CD4-positive, alpha-beta T cell (primary cell): ENCODE measurements around the gene SYPL1. TPM values are rescaled to one million over a fixed set of nuclear protein-coding genes. Genes with fewer than 3 reads are reported as not detected.

Experiments
- ATAC-seq: fragments of 200-7000 bp; cut with Tn5 transposase; one replicate; pipeline ENCODE4 v1.10.0; 2022; ENCODE audit warnings: mild to moderate bottlenecking; ENCODE audit not compliant: poor library complexity
- CTCF ChIA-PET: fragments of 350-600 bp; sonication (Branson Sonifier 250); formaldehyde crosslinking; loops from one replicate; lab custom pipeline; 2021; ENCODE audit warnings: antibody characterized with exemption, inconsistent platforms; lab: Charles Lee
- POLR2A ChIA-PET: fragments of 350-600 bp; sonication (Branson Sonifier 250); formaldehyde crosslinking; loops from one replicate; lab custom pipeline; 2021; ENCODE audit warnings: antibody characterized with exemption, inconsistent platforms; lab: Charles Lee
- DNase-seq, 14 experiments: peaks; one replicate each; pipeline ENCODE4 v3.0.0-alpha.2; 2013 to 2020; ENCODE audit warnings: mixed read lengths in 2 of 14
- H3K27ac ChIP-seq, 2 donors: one replicate each; pipeline versions ENCODE4 v1.5.1 to v1.7.0; 2013; ENCODE audit warnings: low read length in 2 of 2, low read depth in 1 of 2, mild to moderate bottlenecking in 1 of 2
- H3K27me3 ChIP-seq, 2 experiments: 1 replicate in 1 of 2; 2 replicates in 1 of 2; pipeline versions ENCODE4 v1.6.1 to v1.7.0; 2013; ENCODE audit warnings: low read length in 2 of 2, control low read depth in 1 of 2, mild to moderate bottlenecking in 1 of 2, moderate library complexity in 1 of 2; ENCODE audit not compliant: insufficient read depth in 2 of 2, control insufficient read depth in 1 of 2
- H3K36me3 ChIP-seq: one replicate; pipeline ENCODE4 v1.6.1; 2013; ENCODE audit warnings: low read length, control low read depth; ENCODE audit not compliant: insufficient read depth
- H3K4me1 ChIP-seq: one replicate; pipeline ENCODE4 v1.6.1; 2013; ENCODE audit warnings: low read length, control low read depth; ENCODE audit not compliant: insufficient read depth
- H3K4me3 ChIP-seq: one replicate; pipeline ENCODE4 v1.5.1; 2013; ENCODE audit warnings: mild to moderate bottlenecking, low read length, moderate library complexity
- H3K9me3 ChIP-seq, 2 experiments: 1 replicate in 1 of 2; 2 replicates in 1 of 2; pipeline versions ENCODE4 v1.6.1 to v1.7.0; 2013; ENCODE audit warnings: low read length in 2 of 2, mild to moderate bottlenecking in 2 of 2, control low read depth in 1 of 2, moderate library complexity in 1 of 2; ENCODE audit not compliant: control insufficient read depth in 1 of 2, insufficient read depth in 1 of 2
- H3K27ac Mint-ChIP-seq: one replicate; pipeline ENCODE4 v1.8.0; 2020; ENCODE audit warnings: mixed read lengths
- H3K27me3 Mint-ChIP-seq: one replicate; pipeline ENCODE4 v1.8.0; 2021; ENCODE audit warnings: mixed read lengths
- H3K36me3 Mint-ChIP-seq: one replicate; pipeline ENCODE4 v1.8.0; 2021; ENCODE audit warnings: low read depth, mixed read lengths
- H3K4me1 Mint-ChIP-seq: one replicate; pipeline ENCODE4 v1.8.0; 2021; ENCODE audit warnings: low read depth, mixed read lengths
- H3K4me3 Mint-ChIP-seq: one replicate; pipeline ENCODE4 v1.8.0; 2020; ENCODE audit warnings: mild to moderate bottlenecking, mixed read lengths
- H3K9me3 Mint-ChIP-seq: one replicate; pipeline ENCODE4 v1.8.0; 2020; ENCODE audit warnings: mixed read lengths
- intact Hi-C, 2 experiments: fragments of 100-400 bp; cut with DNase I in 1 of 2; cut with micrococcal nuclease in 1 of 2; formaldehyde crosslinking; loops; one replicate each; pipeline versions ENCODE4 v1.15.1 to v1.9.0; 2023 to 2025; cut with DNase I, micrococcal nuclease
- total RNA-seq, 174 experiments: library from RNA in 2 of 174; stranded (reverse) in 2 of 174; gene quantifications; one replicate each; pipeline ENCODE4 v1.2.3 and lab custom pipeline; 2021 to 2026
- TF ChIP-seq, protein P1 (sequence below): fragments of 200-600 bp; IDR thresholded peaks from one replicate; pipeline ENCODE4 v1.8.0; 2022; ENCODE audit warnings: antibody characterized with exemption, mild to moderate bottlenecking

The SYPL1 gene
- total RNA-seq, 2 experiments from 2014 or later = 51.2 to 53.1 TPM

DNA sequence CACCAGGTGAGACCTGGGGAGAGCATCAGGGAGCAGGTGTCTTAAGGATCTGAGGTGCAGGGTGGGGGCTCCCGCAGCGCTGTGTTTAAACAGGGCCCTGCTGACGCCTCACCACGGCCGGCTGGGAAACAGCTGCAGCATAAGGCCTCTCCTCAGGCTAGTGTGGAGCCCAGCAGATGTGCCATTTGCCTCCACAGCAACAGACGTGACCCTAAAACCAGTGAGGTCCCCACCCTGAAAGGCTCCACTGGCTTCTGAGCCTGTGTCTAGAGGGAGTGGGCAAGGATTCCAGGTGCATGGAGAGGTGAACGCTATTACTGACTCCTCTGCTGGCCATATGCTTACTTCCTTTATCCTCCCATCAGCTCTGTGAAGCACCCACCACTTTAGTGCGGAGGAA is 47.8 kb downstream of the SYPL1 start:
- ChIA-PET POLR2A (no interaction called here), CTCF (no interaction called here)

DNA sequence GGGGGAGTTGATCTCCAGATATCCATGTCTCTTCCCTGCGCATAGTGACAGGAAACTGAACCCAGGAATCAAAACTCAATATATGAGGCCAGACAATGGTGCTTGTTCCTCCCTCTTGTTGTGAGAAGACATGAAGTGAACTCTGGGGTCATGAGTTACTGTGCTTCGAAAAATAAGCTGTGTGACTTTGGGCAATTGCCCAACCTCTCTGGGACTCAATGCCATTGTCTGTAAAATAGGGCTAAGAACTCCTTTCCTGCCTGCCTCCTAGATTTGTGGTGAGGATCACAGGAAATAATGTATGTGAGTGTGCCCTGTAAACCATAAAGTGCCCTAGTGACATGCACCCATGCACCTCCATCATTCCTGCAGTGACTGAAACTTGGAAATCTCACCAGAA is 48.4 kb downstream of the SYPL1 start:
- H3K27me3 Mint-ChIP-seq = no peaks in the 10 kb centered on the region
- TF ChIP-seq, protein P1, sequence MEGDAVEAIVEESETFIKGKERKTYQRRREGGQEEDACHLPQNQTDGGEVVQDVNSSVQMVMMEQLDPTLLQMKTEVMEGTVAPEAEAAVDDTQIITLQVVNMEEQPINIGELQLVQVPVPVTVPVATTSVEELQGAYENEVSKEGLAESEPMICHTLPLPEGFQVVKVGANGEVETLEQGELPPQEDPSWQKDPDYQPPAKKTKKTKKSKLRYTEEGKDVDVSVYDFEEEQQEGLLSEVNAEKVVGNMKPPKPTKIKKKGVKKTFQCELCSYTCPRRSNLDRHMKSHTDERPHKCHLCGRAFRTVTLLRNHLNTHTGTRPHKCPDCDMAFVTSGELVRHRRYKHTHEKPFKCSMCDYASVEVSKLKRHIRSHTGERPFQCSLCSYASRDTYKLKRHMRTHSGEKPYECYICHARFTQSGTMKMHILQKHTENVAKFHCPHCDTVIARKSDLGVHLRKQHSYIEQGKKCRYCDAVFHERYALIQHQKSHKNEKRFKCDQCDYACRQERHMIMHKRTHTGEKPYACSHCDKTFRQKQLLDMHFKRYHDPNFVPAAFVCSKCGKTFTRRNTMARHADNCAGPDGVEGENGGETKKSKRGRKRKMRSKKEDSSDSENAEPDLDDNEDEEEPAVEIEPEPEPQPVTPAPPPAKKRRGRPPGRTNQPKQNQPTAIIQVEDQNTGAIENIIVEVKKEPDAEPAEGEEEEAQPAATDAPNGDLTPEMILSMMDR = no peak
- DNase-seq (no peak), ATAC-seq (no peak)
- H3K4me1 Mint-ChIP-seq = peaks cover 17% of the 10 kb centered on the region
- no peaks in the 10 kb centered on the region for H3K27me3 ChIP-seq
- CTCF ChIA-PET = no interaction called here
- no peaks in the 10 kb centered on the region for H3K9me3 ChIP-seq
- POLR2A ChIA-PET = no interaction called here
- no peak overlapping the region for H3K4me3 Mint-ChIP-seq
- no peaks in the 10 kb centered on the region for H3K9me3 Mint-ChIP-seq
- no peaks in the 10 kb centered on the region for H3K36me3 ChIP-seq
- no peaks in the 10 kb centered on the region for H3K36me3 Mint-ChIP-seq
- no peak overlapping the region for H3K27ac ChIP-seq
- no peak overlapping the region for H3K27ac Mint-ChIP-seq
- intact Hi-C loops = no loop called here
- H3K4me1 ChIP-seq = peaks cover under 1% of the 10 kb centered on the region
- no peak overlapping the region for H3K4me3 ChIP-seq

More for the DNA sequence above, 47.8 kb downstream of the SYPL1 start:
- no peaks in the 10 kb centered on the region for H3K9me3 Mint-ChIP-seq
- no peak overlapping the region for H3K4me3 Mint-ChIP-seq
- Histone ChIP-seq H3K36me3 (no peaks in the 10 kb centered on the region), H3K9me3 (no peaks in the 10 kb centered on the region), H3K4me3 (no peak overlapping the region), H3K27ac (no peak overlapping the region), H3K4me1 (peaks cover 3% of the 10 kb centered on the region), H3K27me3 (no peaks in the 10 kb centered on the region)
- H3K27me3 Mint-ChIP-seq = no peaks in the 10 kb centered on the region
- intact Hi-C loops = no loop called here
- H3K4me1 Mint-ChIP-seq = peaks cover 19% of the 10 kb centered on the region
- DNase-seq (no peak), ATAC-seq (no peak)
- no peaks in the 10 kb centered on the region for H3K36me3 Mint-ChIP-seq
- H3K27ac Mint-ChIP-seq = no peak overlapping the region
- TF ChIP-seq, protein P1 = no peak

DNA sequence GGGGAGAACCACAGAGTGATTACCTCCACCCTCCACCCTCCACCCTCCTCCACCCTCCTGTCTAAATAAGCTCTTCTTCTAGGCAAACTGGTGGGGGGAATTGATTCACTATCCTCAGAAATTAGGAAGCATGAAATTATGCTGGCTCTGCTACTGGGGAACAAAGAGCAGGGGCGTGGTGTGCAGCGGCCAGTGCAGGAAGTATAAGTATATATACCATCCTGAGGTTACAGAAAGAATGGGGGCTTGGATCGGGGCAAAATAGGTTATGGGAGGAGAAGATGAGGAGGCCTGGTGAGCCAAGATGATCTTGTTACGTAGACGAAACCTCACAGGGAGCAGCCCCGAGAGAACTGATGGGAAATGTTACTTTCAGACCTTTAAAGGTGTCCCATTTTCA is 49.1 kb downstream of the SYPL1 start:
- ATAC-seq = no peak
- no peak for DNase-seq
- H3K27me3 ChIP-seq = no peaks in the 10 kb centered on the region
- ChIA-PET CTCF (no interaction called here), POLR2A (no interaction called here)
- H3K4me3 ChIP-seq = no peak overlapping the region
- H3K9me3 ChIP-seq = no peaks in the 10 kb centered on the region
- no peak overlapping the region for H3K27ac Mint-ChIP-seq
- H3K4me3 Mint-ChIP-seq = no peak overlapping the region
- TF ChIP-seq, protein P1 = no peak
- no peaks in the 10 kb centered on the region for H3K36me3 ChIP-seq
- no peaks in the 10 kb centered on the region for H3K27me3 Mint-ChIP-seq
- H3K4me1 ChIP-seq = peaks cover 7% of the 10 kb centered on the region
- no peaks in the 10 kb centered on the region for H3K9me3 Mint-ChIP-seq
- no peak overlapping the region for H3K27ac ChIP-seq
- no peaks in the 10 kb centered on the region for H3K36me3 Mint-ChIP-seq
- intact Hi-C loops = no loop called here
- peaks cover 20% of the 10 kb centered on the region for H3K4me1 Mint-ChIP-seq
